Peyer's patch (tissue), 4 donors: ENCODE results near the gene EVPLL.
"Not testable (repeated sequence)": the region's sequence is repeated elsewhere in the genome, so short reads cannot be mapped to it uniquely, and the experiment has no call there.

Source experiments
- CTCF ChIP-seq, 6 experiments: fragments of 450-650 bp in 4 of 6; fragments of 200-600 bp in 2 of 6; sonication (generic) in 1 of 6; IDR thresholded peaks; one replicate each; pipeline ENCODE4 v1.5.1; 2017 to 2019; ENCODE audit warnings: antibody characterized with exemption in 6 of 6, mild to moderate bottlenecking in 3 of 6, moderate library complexity in 1 of 6
- POLR2A ChIP-seq, 2 donors: fragments of 450-650 bp; IDR thresholded peaks; one replicate each; pipeline ENCODE4 v1.5.1; 2017; ENCODE audit warnings: antibody characterized with exemption in 2 of 2, mild to moderate bottlenecking in 2 of 2, moderate library complexity in 2 of 2

GRCh38 chr17:18388728-18389127 is 11.2 kb downstream of the EVPLL start:
- not testable (repeated sequence) for TF ChIP-seq POLR2A, CTCF (IDR thresholded peaks at IDR 0.05)
